AG09319 (cell line): Measurements from ENCODE around the gene ELMOD2.
A peak's percentile ranks its signal among the peaks of the same experiment; 100 is the strongest.

Source experiments
- DNase-seq: peaks from one replicate; pipeline ENCODE4 v3.0.0-alpha.2; 2010; ENCODE audit warnings: low read depth; ENCODE audit errors: extremely low read depth
- CTCF ChIP-seq: IDR thresholded peaks from 2 replicates; pipeline ENCODE4 v1.5.1; 2011; ENCODE audit warnings: low read depth, mild to moderate bottlenecking, inconsistent platforms, low read length, moderate library complexity

Gene ELMOD2

GRCh38 chr4:140581078-140581477 is 57.1 kb downstream of the ELMOD2 start:
- no peak for TF ChIP-seq CTCF
- no peak for DNase-seq

GRCh38 chr4:140584439-140584838 is 60.5 kb downstream of the ELMOD2 start:
- TF ChIP-seq CTCF: no peak
- no peak for DNase-seq

GRCh38 chr4:140595065-140595464 is 71.1 kb downstream of the ELMOD2 start:
- peak; percentile 39 for TF ChIP-seq CTCF
- no peak for DNase-seq

DNA sequence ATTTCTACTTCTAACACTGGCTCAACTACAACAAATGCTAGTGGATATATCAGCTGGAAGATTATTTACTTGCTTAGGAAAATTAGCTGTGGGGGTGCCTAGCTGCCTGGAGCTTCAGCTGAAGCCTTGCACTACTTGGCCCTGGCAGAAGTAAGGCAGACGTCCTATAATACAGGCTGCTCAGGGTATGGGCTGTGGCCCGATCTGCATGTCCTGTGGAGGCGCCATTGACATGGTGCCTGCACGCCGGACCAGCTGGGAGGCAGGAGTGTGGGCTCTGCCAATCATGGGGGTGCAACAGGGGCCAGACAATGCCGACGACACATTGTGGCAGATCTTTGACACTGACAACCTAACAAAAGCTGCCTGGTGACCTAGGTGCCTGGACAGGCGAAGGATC is 76.4 kb downstream of the ELMOD2 start:
- no peak for DNase-seq
- no peak for TF ChIP-seq CTCF

GRCh38 chr4:140602714-140603113 is 78.7 kb downstream of the ELMOD2 start:
- no peak for TF ChIP-seq CTCF
- DNase-seq: no peak

- DNase-seq: no peak
- no peak for TF ChIP-seq CTCF
Observed at GRCh38 chr4:140603286-140603685, 79.3 kb downstream of the ELMOD2 start.
